Peyer's patch (tissue), 4 donors: Measurements from ENCODE around the gene RPA1. TPM values are rescaled to one million over a fixed set of nuclear protein-coding genes. Genes with fewer than 3 reads are reported as not detected.

Source experiments
- DNase-seq, 3 donors: peaks; one replicate each; pipeline ENCODE4 v3.0.0-alpha.2; 2017 to 2019
- H3K27ac ChIP-seq, 4 donors: fragments of 200-600 bp; sonication (generic); one replicate each; pipeline ENCODE4 v1.5.1; 2016 to 2019
- H3K27me3 ChIP-seq, 2 donors: fragments of 200-600 bp; sonication (generic); one replicate each; pipeline ENCODE4 v1.5.1; 2019
- H3K36me3 ChIP-seq, 3 donors: fragments of 200-600 bp; sonication (generic); one replicate each; pipeline ENCODE4 v1.5.1; 2016 to 2019
- H3K4me1 ChIP-seq, 4 donors: fragments of 200-600 bp; sonication (generic); one replicate each; pipeline ENCODE4 v1.5.1; 2016 to 2019
- H3K4me3 ChIP-seq, 4 donors: fragments of 200-600 bp; sonication (generic); 1 replicate in 3 of 4; 2 replicates in 1 of 4; pipeline ENCODE4 v1.5.1; 2016 to 2019; ENCODE audit warnings: mild to moderate bottlenecking in 1 of 4
- H3K9me3 ChIP-seq, 4 donors: fragments of 200-600 bp; sonication (generic); one replicate each; pipeline ENCODE4 v1.5.1; 2016 to 2019; ENCODE audit warnings: mild to moderate bottlenecking in 1 of 4
- POLR2A ChIP-seq, 2 donors: fragments of 450-650 bp; IDR thresholded peaks; one replicate each; pipeline ENCODE4 v1.5.1; 2017; ENCODE audit warnings: antibody characterized with exemption in 2 of 2, mild to moderate bottlenecking in 2 of 2, moderate library complexity in 2 of 2
- total RNA-seq, 4 donors: library from RNA; depleted of rRNA; stranded (reverse); fragments of >200 nt; gene quantifications; one replicate each; pipeline ENCODE4 v1.1.0, GENCODE V29; 2016
- TF ChIP-seq, protein P1 (sequence below), 6 experiments: fragments of 450-650 bp in 4 of 6; fragments of 200-600 bp in 2 of 6; sonication (generic) in 1 of 6; IDR thresholded peaks; one replicate each; pipeline ENCODE4 v1.5.1; 2017 to 2019; ENCODE audit warnings: antibody characterized with exemption in 6 of 6, mild to moderate bottlenecking in 3 of 6, moderate library complexity in 1 of 6

The RPA1 gene
- total RNA-seq, 4 donors from 2014 or later: 17.2 to 32.2 (median 26.0) TPM

DNA sequence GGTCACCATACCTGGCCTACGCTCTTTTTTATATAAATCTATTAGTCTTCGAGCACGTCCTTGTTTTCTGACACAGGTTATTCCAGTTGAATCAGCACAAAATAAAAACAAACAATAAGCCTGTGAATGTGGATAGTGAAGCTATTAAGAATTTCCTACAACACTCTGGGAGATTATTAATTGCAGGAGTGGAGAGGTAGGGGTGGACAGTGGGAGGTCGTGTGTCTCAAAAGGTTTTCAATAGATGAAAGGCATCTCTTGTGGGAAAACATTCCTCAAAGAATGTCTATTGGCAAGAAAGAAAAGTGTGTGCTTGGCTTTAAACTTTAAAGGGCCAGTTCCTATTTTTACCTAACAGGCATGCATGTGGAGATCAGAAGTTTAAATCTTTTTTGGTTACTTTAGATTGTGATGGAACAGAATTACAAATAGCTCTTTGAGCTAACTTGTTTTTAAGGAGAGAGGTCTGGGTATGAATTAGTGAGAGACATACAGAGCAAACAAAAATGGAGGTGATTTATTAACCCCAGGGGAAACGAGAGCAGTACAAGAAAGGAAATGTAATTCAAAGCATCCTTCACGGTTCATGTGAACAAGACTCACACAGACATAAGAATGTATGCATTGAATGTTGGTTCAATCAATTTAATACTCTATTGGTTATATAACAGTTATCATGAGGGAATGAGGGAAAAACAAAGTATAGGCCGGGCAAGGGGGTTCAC is 9.1 kb upstream of the RPA1 start:
- TF ChIP-seq POLR2A (IDR thresholded peaks at IDR 0.05): no peak
- H3K4me3 ChIP-seq: no peak overlapping the region
- H3K4me1 ChIP-seq: no peaks in the 10 kb centered on the region
- no peak for DNase-seq
- H3K27ac ChIP-seq: no peak overlapping the region
- H3K36me3 ChIP-seq: peaks cover 0 to 20% (median 0%) of the 10 kb centered on the region in 3 donors
- no peaks in the 10 kb centered on the region for H3K9me3 ChIP-seq
- H3K27me3 ChIP-seq: no peaks in the 10 kb centered on the region

DNA sequence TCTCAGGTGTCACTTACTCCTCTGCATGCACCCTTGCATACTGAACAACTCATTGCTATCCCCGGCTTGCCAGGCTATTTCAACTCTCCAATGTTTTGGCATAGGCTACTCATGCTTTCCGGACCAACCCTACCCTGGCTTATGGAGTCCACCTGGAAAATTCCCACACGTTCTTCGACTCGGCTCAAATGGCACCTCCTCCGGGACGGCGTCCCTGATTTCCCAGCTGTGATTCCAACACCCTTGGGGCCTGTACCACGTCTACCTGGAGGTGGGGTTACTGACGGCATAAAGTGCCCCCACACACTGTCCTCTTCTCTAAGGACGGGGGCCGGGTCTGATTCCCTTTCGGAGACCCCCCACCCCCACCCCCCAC is 601 bp upstream of the RPA1 start:
- peak overlapping the region; percentile 85 to 95 (median 88) for H3K27ac ChIP-seq
- peak overlapping the region; percentile 75 to 99 (median 88) for H3K4me3 ChIP-seq
- no peaks in the 10 kb centered on the region for H3K9me3 ChIP-seq
- TF ChIP-seq, protein P1, sequence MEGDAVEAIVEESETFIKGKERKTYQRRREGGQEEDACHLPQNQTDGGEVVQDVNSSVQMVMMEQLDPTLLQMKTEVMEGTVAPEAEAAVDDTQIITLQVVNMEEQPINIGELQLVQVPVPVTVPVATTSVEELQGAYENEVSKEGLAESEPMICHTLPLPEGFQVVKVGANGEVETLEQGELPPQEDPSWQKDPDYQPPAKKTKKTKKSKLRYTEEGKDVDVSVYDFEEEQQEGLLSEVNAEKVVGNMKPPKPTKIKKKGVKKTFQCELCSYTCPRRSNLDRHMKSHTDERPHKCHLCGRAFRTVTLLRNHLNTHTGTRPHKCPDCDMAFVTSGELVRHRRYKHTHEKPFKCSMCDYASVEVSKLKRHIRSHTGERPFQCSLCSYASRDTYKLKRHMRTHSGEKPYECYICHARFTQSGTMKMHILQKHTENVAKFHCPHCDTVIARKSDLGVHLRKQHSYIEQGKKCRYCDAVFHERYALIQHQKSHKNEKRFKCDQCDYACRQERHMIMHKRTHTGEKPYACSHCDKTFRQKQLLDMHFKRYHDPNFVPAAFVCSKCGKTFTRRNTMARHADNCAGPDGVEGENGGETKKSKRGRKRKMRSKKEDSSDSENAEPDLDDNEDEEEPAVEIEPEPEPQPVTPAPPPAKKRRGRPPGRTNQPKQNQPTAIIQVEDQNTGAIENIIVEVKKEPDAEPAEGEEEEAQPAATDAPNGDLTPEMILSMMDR (IDR thresholded peaks at IDR 0.05): no peak
- TF ChIP-seq POLR2A (IDR thresholded peaks at IDR 0.05): no peak
- peaks cover 0 to 33% (median 0%) of the 10 kb centered on the region in 3 donors for H3K36me3 ChIP-seq
- peak in 1 of 3 donors; percentile 52 for DNase-seq
- H3K27me3 ChIP-seq: no peaks in the 10 kb centered on the region
- H3K4me1 ChIP-seq: peaks cover 0 to 16% (median 9%) of the 10 kb centered on the region in 4 donors

DNA sequence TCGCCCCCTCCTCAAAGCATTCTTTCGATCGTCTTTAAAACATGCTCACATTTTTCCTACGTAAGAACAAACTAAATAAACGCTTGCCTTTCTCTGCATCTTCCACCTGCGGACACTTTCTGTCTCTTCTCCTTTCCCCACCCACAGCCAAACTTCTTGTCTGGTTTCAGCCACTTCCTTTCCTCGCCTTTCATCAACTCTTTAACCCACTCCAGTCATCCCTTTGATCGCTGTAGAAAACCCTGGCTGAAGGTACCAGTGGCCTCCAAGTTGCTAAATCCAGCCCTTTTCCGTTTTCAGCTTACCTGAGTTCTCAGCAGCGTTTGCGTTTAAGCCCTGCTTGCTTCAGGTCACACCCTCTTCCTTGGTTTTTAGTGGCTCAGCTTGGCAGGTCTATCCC is 483 bp downstream of the RPA1 start:
- no peaks in the 10 kb centered on the region for H3K9me3 ChIP-seq
- peaks cover 0 to 24% (median 0%) of the 10 kb centered on the region in 3 donors for H3K36me3 ChIP-seq
- no peak for TF ChIP-seq POLR2A (IDR thresholded peaks at IDR 0.05)
- TF ChIP-seq, protein P1 (IDR thresholded peaks at IDR 0.05): no peak
- DNase-seq: no peak
- H3K4me3 ChIP-seq: peak overlapping the region; percentile 75 to 99 (median 88)
- H3K27me3 ChIP-seq: no peaks in the 10 kb centered on the region
- peaks cover 0 to 19% (median 12%) of the 10 kb centered on the region in 4 donors for H3K4me1 ChIP-seq
- H3K27ac ChIP-seq: peak overlapping the region; percentile 85 to 95 (median 88)

DNA sequence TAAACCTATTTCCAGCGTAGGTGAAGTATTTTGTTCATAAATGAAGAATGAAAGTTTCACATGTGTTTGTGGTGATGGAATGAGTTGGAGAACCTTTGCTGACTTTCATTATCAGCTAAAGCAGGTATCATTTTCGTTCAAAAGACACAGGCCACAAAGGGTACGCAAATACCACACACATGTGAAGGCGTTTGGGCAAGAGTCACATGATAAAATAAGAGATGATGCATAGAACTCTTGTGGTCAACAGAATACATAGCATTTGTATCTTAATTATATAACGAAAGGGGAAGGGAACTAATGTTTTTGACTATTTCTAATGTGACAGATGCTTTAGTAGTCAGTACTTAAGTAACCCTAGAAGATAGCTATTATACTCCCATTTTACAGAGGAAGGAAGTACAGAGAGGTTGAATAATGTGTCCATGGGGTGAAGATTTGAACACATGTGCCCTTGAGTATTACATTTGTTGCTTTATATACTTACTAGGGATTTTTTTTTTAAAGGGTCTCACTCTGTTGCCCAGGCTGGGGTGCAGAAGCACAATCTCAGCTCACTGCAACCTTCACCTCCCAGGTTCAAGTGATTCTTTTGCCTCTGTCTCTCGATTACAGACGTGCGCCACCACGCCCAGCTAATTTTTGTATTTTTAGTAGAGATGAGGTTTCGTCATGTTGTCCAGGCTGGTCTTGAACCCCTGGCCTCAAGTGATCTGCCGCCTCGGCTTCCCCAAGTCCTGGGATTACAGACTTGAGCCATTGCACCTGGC is 4.8 kb downstream of the RPA1 start:
- peaks cover 0 to 6% (median 0%) of the 10 kb centered on the region in 3 donors for H3K36me3 ChIP-seq
- TF ChIP-seq, protein P1 (IDR thresholded peaks at IDR 0.05): no peak
- no peak for TF ChIP-seq POLR2A (IDR thresholded peaks at IDR 0.05)
- H3K4me3 ChIP-seq: no peak overlapping the region
- H3K9me3 ChIP-seq: no peaks in the 10 kb centered on the region
- peak overlapping the region in 1 of 4 donors; percentile 52 for H3K27ac ChIP-seq
- peaks cover 0 to 19% (median 9%) of the 10 kb centered on the region in 4 donors for H3K4me1 ChIP-seq
- no peak for DNase-seq
- H3K27me3 ChIP-seq: no peaks in the 10 kb centered on the region

DNA sequence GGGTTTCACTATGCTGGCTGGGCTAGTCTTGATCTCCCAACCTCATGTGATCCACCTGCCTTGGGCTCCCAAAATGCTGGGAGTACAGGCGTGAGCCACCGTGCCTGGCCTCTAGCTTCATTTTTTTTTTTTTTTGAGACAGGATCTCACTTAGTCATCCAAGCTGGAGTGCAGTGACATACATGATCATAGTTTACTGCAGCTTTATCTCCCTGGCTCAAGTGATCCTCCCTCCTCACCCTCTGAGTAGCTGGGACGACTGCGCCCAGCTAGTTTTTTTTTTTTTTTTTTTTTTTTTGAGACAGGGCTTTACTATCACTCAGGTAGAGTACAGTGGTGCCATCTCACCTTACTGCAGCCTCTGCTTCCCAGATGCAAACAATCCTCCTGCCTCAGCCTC is 9.7 kb downstream of the RPA1 start:
- DNase-seq: no peak
- no peaks in the 10 kb centered on the region for H3K27me3 ChIP-seq

More for the DNA sequence above, 9.7 kb downstream of the RPA1 start:
- Histone ChIP-seq H3K36me3 (peaks cover 0 to 18% (median 3%) of the 10 kb centered on the region in 3 donors), H3K9me3 (no peaks in the 10 kb centered on the region), H3K27ac (no peak overlapping the region), H3K4me1 (peaks cover 0 to 6% (median 0%) of the 10 kb centered on the region in 4 donors), H3K4me3 (no peak overlapping the region)
- TF ChIP-seq, protein P1 (IDR thresholded peaks at IDR 0.05): no peak
- TF ChIP-seq POLR2A (IDR thresholded peaks at IDR 0.05): no peak
